KMS-11 (cell line): ENCODE results near the gene DNAJB6.

ENCODE experiments used
- H2AFZ ChIP-seq: fragments of 200-600 bp; sonication (generic); 2 replicates; pipeline ENCODE4 v1.6.1; 2016; ENCODE audit warnings: antibody characterized with exemption, mixed run types, low read depth
- H3K27ac ChIP-seq: fragments of 200-600 bp; sonication (generic); 2 replicates; pipeline ENCODE4 v1.6.1; 2016; ENCODE audit warnings: mild to moderate bottlenecking, mixed run types
- H3K27me3 ChIP-seq: fragments of 200-600 bp; sonication (generic); 2 replicates; pipeline ENCODE4 v1.6.1; 2017; ENCODE audit warnings: mild to moderate bottlenecking, low read depth, mixed run types, moderate library complexity; ENCODE audit not compliant: insufficient read depth
- H3K36me3 ChIP-seq: fragments of 200-600 bp; sonication (generic); 2 replicates; pipeline ENCODE4 v1.6.1; 2017; ENCODE audit warnings: mild to moderate bottlenecking, mixed run types; ENCODE audit not compliant: insufficient read depth
- H3K4me1 ChIP-seq: fragments of 200-600 bp; sonication (generic); 2 replicates; pipeline ENCODE4 v1.6.1; 2016; ENCODE audit warnings: mild to moderate bottlenecking, low read depth, mixed run types; ENCODE audit not compliant: poor library complexity, severe bottlenecking
- H3K4me2 ChIP-seq: fragments of 200-600 bp; sonication (generic); 2 replicates; pipeline ENCODE4 v1.7.0; 2016; ENCODE audit warnings: mild to moderate bottlenecking, mixed run types
- H3K4me3 ChIP-seq: fragments of 200-600 bp; sonication (generic); IDR thresholded peaks from 2 replicates; pipeline ENCODE4 v1.6.1; 2017; ENCODE audit warnings: low read depth, low read length, mixed read lengths; ENCODE audit not compliant: insufficient read depth
- H3K79me2 ChIP-seq: fragments of 200-600 bp; sonication (generic); 2 replicates; pipeline ENCODE4 v1.6.1; 2016; ENCODE audit warnings: low read depth, mixed run types; ENCODE audit not compliant: insufficient read depth
- H3K9ac ChIP-seq: fragments of 200-600 bp; sonication (generic); 2 replicates; pipeline ENCODE4 v1.6.1; 2016; ENCODE audit warnings: mild to moderate bottlenecking, mixed run types
- H4K20me1 ChIP-seq: fragments of 200-600 bp; sonication (generic); 2 replicates; pipeline ENCODE4 v1.6.1; 2016; ENCODE audit warnings: mild to moderate bottlenecking, mixed run types; ENCODE audit not compliant: insufficient read depth
- TF ChIP-seq, protein P1 (sequence below): fragments of 200-600 bp; sonication (generic); conservative IDR thresholded peaks from 2 replicates; pipeline ENCODE4 v1.6.1; 2017; ENCODE audit warnings: low read depth, mild to moderate bottlenecking, antibody characterized with exemption, low read length, moderate library complexity, mixed read lengths

Gene DNAJB6

DNA sequence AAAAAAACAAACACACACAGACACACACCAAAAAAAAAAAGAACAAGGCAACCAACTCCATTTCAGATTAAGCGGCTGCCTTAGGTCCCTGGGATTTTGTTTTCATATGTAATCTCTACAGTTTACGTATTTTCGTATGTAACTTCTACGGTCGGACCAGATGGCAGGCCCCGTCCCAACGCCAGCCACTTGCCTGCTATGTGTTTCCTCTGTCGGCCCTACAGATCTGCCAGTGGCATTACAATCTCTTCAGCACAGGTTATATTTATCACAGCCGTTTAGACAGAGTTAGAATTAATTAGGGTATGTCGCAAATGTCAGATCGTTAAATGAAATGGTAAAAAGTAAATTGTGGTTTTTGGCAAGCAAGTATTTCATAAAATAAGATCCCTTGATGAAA, 99.3 kb downstream of the DNAJB6 start:
- Histone ChIP-seq H3K4me2 (no peak overlapping the region), H3K4me1 (no peaks in the 10 kb centered on the region), H3K36me3 (no peaks in the 10 kb centered on the region), H2AFZ (no peak overlapping the region), H3K4me3 (no peak overlapping the region), H4K20me1 (no peaks in the 10 kb centered on the region), H3K79me2 (no peaks in the 10 kb centered on the region), H3K9ac (no peak overlapping the region), H3K27ac (no peak overlapping the region), H3K27me3 (peaks cover 5% of the 10 kb centered on the region; the same call in 1 of the 2 replicates)
- TF ChIP-seq, protein P1, sequence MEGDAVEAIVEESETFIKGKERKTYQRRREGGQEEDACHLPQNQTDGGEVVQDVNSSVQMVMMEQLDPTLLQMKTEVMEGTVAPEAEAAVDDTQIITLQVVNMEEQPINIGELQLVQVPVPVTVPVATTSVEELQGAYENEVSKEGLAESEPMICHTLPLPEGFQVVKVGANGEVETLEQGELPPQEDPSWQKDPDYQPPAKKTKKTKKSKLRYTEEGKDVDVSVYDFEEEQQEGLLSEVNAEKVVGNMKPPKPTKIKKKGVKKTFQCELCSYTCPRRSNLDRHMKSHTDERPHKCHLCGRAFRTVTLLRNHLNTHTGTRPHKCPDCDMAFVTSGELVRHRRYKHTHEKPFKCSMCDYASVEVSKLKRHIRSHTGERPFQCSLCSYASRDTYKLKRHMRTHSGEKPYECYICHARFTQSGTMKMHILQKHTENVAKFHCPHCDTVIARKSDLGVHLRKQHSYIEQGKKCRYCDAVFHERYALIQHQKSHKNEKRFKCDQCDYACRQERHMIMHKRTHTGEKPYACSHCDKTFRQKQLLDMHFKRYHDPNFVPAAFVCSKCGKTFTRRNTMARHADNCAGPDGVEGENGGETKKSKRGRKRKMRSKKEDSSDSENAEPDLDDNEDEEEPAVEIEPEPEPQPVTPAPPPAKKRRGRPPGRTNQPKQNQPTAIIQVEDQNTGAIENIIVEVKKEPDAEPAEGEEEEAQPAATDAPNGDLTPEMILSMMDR, result no peak

DNA sequence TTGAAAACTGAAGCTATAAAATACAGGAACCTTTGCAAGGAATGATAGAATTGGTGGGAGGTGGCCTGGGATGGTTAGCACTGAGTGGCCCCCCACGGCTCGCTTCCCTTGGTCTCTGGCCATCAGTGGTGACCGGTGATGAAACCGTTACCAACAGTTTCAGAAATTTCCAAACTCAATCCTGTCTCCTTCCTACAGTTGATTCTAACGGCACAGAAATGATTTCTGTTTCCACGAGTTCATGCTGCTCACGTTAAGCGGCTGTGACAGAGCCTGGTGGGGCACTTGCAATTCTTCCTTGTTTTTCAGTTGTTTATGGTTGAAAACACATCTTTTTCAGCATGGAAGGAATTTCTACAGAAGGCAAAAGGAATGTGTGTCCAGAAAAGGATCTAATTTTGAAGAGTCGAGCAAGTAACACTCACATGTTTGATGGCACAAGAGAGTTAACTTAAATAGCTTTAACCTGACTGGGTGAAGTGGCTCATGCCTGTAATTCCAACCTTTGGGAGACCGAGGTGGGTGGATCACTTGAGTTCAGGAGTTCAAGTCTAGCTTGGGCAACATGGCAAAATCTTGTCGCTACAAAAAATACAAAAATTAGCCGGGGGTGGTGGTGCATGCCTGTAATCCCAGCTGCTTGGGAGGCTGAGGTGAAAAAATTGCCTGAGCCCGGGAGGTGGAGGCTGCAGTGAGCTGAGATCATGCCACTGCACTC, 100.1 kb downstream of the DNAJB6 start:
- Histone ChIP-seq H4K20me1 (no peaks in the 10 kb centered on the region), H3K27ac (no peak overlapping the region), H3K4me1 (no peaks in the 10 kb centered on the region), H3K27me3 (peaks cover 5% of the 10 kb centered on the region; the same call in 1 of the 2 replicates), H3K36me3 (no peaks in the 10 kb centered on the region), H2AFZ (no peak overlapping the region), H3K9ac (no peak overlapping the region), H3K4me2 (no peak overlapping the region), H3K79me2 (no peaks in the 10 kb centered on the region), H3K4me3 (no peak overlapping the region)
- TF ChIP-seq, protein P1, result no peak

DNA sequence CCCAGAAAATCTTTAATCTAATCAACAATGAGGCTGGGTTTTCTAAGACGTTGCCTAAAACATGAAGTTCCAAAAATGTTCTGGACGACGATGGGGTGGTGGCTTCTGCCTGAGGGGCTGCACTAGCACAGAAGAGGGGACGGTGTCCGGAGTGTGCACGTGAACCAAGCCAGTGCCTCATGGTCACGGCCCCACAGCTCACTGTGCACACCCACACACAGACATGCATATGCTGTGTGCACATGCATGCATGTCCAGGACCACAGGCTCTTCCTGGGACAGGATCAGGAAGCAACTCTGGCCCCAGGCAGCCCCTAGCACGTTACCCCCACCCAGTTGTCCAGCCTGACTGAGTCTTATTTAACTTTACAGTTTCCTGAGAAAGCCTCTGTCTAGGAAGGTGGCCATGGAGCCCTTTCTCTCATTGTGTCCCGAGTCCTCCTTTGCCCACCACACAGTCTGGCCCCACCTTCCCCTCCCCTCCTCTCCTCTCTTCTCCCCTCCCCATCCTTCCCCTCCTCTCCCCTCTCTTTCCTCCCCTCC, 100.8 kb downstream of the DNAJB6 start:
- no peak overlapping the region for H3K4me3 ChIP-seq
- H3K27ac ChIP-seq, result no peak overlapping the region
- H3K36me3 ChIP-seq, result no peaks in the 10 kb centered on the region
- H3K9ac ChIP-seq, result no peak overlapping the region
- TF ChIP-seq, protein P1, result no peak
- H4K20me1 ChIP-seq, result no peaks in the 10 kb centered on the region
- no peaks in the 10 kb centered on the region for H3K79me2 ChIP-seq
- H3K4me1 ChIP-seq, result no peaks in the 10 kb centered on the region
- peaks cover 5% of the 10 kb centered on the region; the same call in 1 of the 2 replicates for H3K27me3 ChIP-seq
- H3K4me2 ChIP-seq, result no peak overlapping the region
- H2AFZ ChIP-seq, result no peak overlapping the region

DNA sequence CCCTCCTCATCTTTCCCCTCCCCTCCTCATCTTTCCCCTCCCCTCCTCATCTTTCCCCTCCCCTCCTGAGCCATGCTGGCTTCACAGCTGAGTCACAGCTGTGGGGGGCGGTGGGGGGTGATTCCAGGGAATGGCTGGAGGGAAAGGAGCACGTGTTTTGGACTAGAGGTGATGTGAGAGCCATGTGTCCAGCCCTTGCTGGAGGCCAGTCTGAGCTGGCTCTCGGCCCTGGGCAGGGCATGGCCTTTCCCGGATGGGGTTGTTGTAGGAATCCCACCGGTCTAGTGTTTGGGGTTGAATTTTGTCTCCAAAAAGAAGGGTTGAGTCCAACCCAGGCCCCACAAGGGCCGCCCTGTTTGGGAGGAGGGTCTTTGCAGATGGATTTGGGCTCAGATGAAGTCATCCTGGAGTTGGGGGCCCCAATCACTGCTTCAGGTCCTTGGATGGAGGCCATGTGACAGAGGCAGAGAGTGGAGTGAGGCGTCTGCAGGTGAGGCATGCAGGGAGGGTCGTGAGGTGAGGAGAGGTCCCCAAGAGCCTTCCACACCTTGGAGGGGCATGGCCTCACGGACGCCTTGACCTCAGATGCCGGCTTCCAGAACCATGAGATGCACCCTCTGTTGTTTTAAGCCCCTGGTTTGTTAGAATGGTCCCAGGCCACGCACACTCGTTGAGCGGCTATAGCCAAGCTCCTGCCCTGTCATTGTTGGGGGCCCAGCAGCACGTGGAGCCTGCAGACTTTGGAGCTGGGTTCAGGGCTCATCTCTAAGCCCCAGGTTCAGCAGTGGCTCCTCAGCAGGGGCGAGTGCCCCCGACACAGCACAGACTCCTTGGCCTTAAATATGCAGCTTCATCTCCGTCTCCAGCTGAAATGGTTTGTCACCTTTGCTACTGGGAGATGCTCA, 101.6 kb downstream of the DNAJB6 start:
- Histone ChIP-seq H3K27ac (no peak overlapping the region), H3K4me3 (no peak overlapping the region), H3K36me3 (no peaks in the 10 kb centered on the region), H3K4me2 (no peak overlapping the region), H3K4me1 (no peaks in the 10 kb centered on the region), H4K20me1 (no peaks in the 10 kb centered on the region), H3K9ac (no peak overlapping the region), H3K27me3 (peaks cover 5% of the 10 kb centered on the region; the same call in 1 of the 2 replicates), H2AFZ (no peak overlapping the region), H3K79me2 (no peaks in the 10 kb centered on the region)
- TF ChIP-seq, protein P1, result no peak
